Ascending aorta (tissue), 2 donors: ENCODE results near the gene XPO6. TPM values are rescaled to one million over a fixed set of nuclear protein-coding genes. Genes with fewer than 3 reads are reported as not detected.
A peak's percentile ranks its signal among the peaks of the same experiment; 100 is the strongest.

Experiments
- DNase-seq, 2 donors: peaks; one replicate each; pipeline ENCODE4 v3.0.0-alpha.2; 2019; ENCODE audit warnings: low spot score in 2 of 2
- H3K27ac ChIP-seq, 2 donors: fragments of 200-600 bp; sonication (generic); one replicate each; pipeline ENCODE4 v1.5.1; 2016 to 2017; ENCODE audit warnings: mild to moderate bottlenecking in 1 of 2
- H3K27me3 ChIP-seq: fragments of 200-600 bp; sonication (generic); one replicate; pipeline ENCODE4 v1.5.1; 2017
- H3K36me3 ChIP-seq, 2 donors: fragments of 200-600 bp; sonication (generic); one replicate each; pipeline ENCODE4 v1.5.1; 2016
- H3K4me1 ChIP-seq, 2 donors: fragments of 200-600 bp; sonication (generic); one replicate each; pipeline ENCODE4 v1.5.1; 2016 to 2017; ENCODE audit warnings: mild to moderate bottlenecking in 1 of 2
- H3K4me3 ChIP-seq, 2 donors: fragments of 200-600 bp; sonication (generic); one replicate each; pipeline ENCODE4 v1.5.1; 2016 to 2017; ENCODE audit warnings: mild to moderate bottlenecking in 1 of 2
- H3K9me3 ChIP-seq, 2 donors: fragments of 200-600 bp; sonication (generic); one replicate each; pipeline ENCODE4 v1.5.1; 2016
- intact Hi-C: fragments of 100-400 bp; cut with DNase I; formaldehyde crosslinking; loops from one replicate; pipeline ENCODE4 v1.15.1; 2023
- total RNA-seq: library from RNA; depleted of rRNA; stranded (reverse); fragments of >200 nt; gene quantifications from one replicate; pipeline ENCODE4 v1.1.0, GENCODE V29; 2016
- TF ChIP-seq, protein P1 (sequence below), 3 experiments: fragments of 200-600 bp in 2 of 3; fragments of 450-650 bp in 1 of 3; sonication (generic) in 2 of 3; IDR thresholded peaks; one replicate each; pipeline ENCODE4 v1.5.1; 2016 to 2019; ENCODE audit warnings: antibody characterized with exemption in 3 of 3, mild to moderate bottlenecking in 1 of 3, moderate library complexity in 1 of 3

XPO6 gene
- total RNA-seq, 1 donor from 2014 or later: 180 TPM

DNA sequence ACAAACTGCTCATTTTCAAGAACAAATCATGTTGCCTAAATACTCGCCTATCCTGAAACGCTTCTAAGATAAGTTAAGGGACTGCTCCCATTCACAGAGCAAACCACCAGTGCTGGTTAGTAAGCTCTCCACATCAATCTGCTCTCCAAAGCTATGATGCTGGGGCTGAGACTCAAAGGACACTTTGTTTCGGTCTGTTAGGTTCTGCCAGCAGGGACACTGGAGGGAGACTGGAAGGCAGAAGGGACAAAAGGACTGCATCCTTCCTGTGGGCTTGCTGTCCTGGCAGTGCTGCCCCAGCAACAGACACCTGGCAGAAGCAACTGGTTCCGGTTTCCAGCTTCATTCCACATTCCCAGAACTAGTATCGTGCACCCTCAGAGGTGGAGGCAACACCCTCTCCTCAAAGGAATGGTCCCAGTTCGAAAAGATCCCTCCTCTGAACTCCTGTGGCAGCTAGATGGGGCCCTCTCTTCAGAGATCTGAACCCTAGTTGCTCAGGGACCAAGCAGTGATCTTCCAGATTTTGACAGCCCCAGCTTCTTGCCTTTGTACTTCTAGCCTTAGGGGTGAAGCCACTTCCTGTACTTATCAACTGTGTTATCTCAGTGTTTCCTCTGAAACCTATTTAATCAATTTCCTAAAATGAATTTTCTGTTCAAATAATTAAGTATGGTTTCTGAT, 74.9 kb downstream of the XPO6 start:
- DNase-seq: no peak
- Histone ChIP-seq H3K27ac (no peak overlapping the region), H3K9me3 (no peaks in the 10 kb centered on the region), H3K4me3 (no peak overlapping the region), H3K27me3 (no peaks in the 10 kb centered on the region), H3K36me3 (peaks cover 32 to 50% of the 10 kb centered on the region in 2 donors), H3K4me1 (no peaks in the 10 kb centered on the region)
- intact Hi-C loops: no loop called here
- TF ChIP-seq, protein P1, sequence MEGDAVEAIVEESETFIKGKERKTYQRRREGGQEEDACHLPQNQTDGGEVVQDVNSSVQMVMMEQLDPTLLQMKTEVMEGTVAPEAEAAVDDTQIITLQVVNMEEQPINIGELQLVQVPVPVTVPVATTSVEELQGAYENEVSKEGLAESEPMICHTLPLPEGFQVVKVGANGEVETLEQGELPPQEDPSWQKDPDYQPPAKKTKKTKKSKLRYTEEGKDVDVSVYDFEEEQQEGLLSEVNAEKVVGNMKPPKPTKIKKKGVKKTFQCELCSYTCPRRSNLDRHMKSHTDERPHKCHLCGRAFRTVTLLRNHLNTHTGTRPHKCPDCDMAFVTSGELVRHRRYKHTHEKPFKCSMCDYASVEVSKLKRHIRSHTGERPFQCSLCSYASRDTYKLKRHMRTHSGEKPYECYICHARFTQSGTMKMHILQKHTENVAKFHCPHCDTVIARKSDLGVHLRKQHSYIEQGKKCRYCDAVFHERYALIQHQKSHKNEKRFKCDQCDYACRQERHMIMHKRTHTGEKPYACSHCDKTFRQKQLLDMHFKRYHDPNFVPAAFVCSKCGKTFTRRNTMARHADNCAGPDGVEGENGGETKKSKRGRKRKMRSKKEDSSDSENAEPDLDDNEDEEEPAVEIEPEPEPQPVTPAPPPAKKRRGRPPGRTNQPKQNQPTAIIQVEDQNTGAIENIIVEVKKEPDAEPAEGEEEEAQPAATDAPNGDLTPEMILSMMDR (IDR thresholded peaks at IDR 0.05): no peak

DNA sequence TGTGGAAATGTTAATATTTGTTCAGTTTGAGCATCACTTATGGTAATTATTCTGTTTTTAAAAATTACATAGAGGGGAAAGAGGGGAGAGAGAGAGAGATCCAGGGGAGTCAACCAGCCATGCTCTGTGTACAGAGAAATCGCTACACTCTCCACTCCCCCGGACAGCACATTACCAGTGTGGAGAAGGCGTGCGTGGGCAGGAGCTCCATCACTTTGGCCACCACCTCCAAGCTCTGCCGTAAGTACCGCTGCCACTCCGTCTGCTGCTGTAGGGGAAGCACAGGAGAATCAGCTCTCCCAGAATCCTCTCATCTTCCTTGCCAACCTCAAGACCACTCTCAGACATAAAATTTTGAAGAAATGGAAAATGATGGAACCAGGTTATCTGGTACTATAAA, 78.1 kb downstream of the XPO6 start:
- no peak for DNase-seq
- H3K9me3 ChIP-seq: no peaks in the 10 kb centered on the region
- no peak overlapping the region for H3K27ac ChIP-seq
- peaks cover 0 to 14% of the 10 kb centered on the region in 2 donors for H3K4me1 ChIP-seq
- no peaks in the 10 kb centered on the region for H3K27me3 ChIP-seq
- intact Hi-C loops: loop anchor here (5.0 kb wide), 1 partner anchor 79 kb away; the partner anchor contains the start of gene XPO6
- H3K36me3 ChIP-seq: peaks cover 43 to 66% of the 10 kb centered on the region in 2 donors
- TF ChIP-seq, protein P1 (IDR thresholded peaks at IDR 0.05): no peak
- H3K4me3 ChIP-seq: no peak overlapping the region

DNA sequence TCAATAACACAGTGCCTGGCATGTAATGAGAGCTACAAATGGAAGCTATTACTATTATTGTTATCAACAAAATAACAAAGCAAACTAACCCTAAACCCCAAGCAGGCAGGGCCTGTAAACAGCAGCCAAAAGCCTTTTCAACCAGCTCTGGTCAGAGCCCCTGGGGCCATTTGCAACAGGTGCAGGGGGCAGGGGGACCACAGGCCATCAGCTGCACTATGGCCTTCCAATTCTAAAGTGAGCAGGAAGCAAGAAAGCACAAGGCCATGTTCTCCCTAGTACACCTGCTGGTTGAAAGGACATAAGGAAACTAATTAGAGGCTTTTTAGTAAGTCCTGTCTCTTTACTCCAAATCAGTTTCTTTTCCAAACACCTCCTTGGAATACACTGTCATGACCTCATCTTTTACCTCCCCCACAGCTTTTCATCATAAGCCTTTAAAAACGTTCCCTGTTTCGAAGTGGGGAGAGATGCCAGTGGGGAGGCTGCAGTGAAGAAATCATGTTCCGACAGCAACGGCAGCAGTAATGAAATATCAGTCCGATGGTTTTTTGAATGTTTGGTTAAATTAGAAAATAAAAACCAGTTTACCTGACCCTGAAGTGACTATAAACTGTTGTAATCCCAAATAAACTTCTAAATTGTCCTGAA, 79.9 kb downstream of the XPO6 start:
- no peak for DNase-seq
- Histone ChIP-seq H3K27me3 (no peaks in the 10 kb centered on the region), H3K4me3 (no peak overlapping the region), H3K27ac (peak overlapping the region; percentile 75 to 84), H3K4me1 (peaks cover 0 to 14% of the 10 kb centered on the region in 2 donors), H3K36me3 (peaks cover 49 to 76% of the 10 kb centered on the region in 2 donors), H3K9me3 (no peaks in the 10 kb centered on the region)
- TF ChIP-seq, protein P1 (IDR thresholded peaks at IDR 0.05): no peak
- intact Hi-C loops: loop anchor here (5.0 kb wide), 1 partner anchor 80 kb away; the partner anchor contains the start of gene XPO6

DNA sequence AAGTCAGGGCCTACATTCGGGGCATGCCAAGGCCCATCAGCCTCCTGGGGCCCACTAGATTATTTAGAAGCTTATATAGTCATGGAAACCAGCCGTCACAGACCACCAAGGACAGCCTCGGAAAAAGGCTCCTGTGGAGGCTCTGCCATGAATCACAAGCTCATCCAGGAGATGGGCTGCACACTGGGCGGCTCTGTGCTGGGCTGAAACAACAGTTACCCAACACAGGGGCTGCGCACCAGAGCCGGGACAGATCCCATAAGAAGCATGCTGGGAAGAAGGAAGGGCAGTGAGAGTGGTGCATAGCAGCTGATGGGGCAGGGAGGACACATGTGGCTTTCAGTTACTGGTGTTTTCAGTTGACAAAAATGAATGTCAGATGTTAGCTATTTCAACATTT, 80.6 kb downstream of the XPO6 start:
- no peaks in the 10 kb centered on the region for H3K27me3 ChIP-seq
- H3K4me3 ChIP-seq: no peak overlapping the region
- peak overlapping the region; percentile 75 to 84 for H3K27ac ChIP-seq
- TF ChIP-seq, protein P1 (IDR thresholded peaks at IDR 0.05): no peak
- no peak for DNase-seq
- H3K36me3 ChIP-seq: peaks cover 50 to 77% of the 10 kb centered on the region in 2 donors
- intact Hi-C loops: loop anchor here (5.0 kb wide), 1 partner anchor 81 kb away; the partner anchor contains the start of gene XPO6
- peaks cover 0 to 14% of the 10 kb centered on the region in 2 donors for H3K4me1 ChIP-seq
- H3K9me3 ChIP-seq: no peaks in the 10 kb centered on the region

DNA sequence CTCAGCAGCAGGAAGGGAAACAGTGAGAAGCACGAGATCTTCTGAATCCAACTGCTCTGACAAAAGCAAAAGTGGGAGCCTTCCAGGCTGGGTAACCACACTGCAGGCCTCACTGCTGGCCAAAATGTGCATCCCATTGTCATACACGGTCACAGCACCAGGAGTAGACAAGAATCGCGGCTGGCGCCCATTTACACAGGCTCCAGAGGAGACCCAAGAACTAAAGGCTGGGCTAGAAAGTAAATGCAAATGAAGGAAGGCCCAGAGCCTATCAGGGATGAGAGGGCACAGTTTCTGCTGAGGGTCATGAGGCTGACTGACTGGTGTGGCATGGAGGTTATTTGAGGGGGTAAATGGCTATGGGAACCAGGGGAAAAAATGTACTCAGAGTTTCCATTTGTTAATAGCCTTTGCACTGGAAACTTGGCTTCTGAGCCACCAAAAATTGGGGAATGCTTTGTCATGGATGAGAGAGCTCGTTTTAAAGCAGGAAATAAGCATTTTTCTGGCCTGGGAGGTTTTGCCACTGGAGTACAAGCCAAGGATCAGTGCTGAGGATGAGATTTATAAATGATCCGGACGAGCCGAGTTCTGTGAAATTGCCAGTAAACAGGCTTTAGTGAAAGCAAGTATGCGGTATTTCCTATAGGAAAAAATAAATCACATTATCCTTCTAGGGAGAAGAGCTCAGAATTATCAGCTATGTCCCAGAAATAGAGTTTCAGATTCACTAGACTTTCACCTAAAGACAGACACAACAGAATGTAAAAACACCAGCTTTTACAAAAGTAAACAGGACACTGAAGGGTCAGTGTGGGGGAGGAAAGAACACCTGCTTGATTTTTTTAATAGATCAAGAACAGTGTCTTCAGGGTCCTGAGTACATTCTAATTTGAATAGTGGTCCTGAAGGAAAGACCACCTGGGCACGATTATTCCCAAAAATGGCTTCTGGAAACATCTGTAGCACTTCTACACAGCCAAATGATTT, 81.4 kb downstream of the XPO6 start:
- Histone ChIP-seq H3K9me3 (no peaks in the 10 kb centered on the region), H3K4me1 (peaks cover 0 to 14% of the 10 kb centered on the region in 2 donors), H3K4me3 (no peak overlapping the region), H3K27me3 (no peaks in the 10 kb centered on the region), H3K27ac (peak overlapping the region; percentile 75 to 84), H3K36me3 (peaks cover 55 to 83% of the 10 kb centered on the region in 2 donors)
- TF ChIP-seq, protein P1 (IDR thresholded peaks at IDR 0.05): no peak
- DNase-seq: no peak
- intact Hi-C loops: loop anchor here (5.0 kb wide), 1 partner anchor 82 kb away; the partner anchor contains the start of gene XPO6
